DMS53 treated with DMSO at 0.1 percent for 48 hours (cell line): ENCODE data around the gene ZNF512B.

ENCODE experiments used
- DNase-seq: peaks from one replicate; lab custom pipeline; 2025; ENCODE audit not compliant: unreplicated experiment; lab: John Stamatoyannopoulos, UW

Gene ZNF512B

DNA sequence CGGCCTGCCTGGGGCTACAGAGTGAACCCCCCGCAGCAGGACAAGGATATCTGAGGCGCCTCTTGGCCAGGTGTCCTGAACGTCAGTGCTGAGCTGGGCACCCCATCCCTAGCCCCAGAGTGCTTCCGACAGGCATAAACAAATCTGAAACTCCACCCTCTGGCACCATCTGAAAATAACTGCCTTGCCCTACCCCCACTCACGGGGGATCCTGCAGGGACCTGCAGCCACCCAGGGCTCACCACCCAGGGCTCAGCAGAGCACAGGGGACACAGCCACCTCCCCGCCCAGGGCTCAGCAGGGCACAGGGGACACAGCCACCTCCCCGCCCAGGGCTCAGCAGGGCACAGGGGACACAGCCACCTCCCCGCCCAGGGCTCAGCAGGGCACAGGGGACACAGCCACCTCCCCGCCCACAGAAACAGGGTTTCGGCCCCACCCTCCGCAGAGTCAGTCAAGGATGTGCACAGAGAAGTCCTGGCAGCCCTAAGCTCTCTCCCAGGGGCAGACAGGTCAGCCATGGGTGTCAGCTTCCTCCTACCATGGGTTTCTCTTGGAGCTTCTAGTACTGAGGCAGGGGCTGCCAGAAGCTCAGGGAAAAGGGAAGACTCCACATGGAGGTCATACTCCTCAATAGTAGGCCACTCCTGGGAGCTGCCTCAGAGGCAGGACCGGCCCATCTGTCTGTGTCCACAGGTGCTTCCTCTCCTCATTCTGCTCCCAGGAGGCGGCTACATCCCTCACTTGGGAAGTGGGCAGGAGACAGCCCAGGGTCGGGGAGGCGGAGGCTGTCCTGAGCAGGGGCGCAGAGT lies 18.1 kb downstream of the ZNF512B start:
- DNase-seq, result no peak

DNA sequence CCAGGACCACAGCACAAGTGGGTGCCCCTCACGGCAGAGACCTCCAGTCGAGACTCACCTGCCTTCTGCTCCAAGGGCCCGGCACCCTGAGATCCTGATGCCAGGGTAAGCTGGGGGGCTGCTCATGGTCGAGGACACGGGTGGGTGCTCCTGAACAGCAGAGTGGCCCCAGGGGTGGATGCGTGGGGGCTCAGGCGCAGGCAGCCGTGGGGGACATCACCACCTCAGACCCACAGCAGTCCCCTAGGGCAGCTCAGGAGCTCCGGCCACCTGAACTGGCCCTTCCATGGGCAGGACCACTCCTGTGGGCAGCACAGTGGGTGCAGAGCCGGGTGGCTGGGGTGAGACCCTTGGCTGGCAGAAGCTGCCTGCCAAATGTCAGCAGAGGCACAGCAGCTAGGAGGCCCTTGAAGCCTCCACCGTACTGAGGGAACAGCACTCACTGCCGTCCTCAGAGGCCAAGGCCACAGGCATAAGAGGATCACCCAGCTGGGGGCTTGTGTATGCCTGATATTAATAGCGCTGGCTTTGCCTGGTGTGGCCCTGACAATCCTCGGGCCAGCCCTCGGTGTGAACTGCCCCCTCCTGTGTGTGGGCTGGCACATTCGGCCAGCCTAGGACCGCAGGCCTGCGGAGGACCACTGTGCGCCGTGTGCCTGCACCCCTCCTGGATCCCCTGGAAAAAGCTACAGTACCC lies 18.9 kb downstream of the ZNF512B start:
- no peak for DNase-seq

DNA sequence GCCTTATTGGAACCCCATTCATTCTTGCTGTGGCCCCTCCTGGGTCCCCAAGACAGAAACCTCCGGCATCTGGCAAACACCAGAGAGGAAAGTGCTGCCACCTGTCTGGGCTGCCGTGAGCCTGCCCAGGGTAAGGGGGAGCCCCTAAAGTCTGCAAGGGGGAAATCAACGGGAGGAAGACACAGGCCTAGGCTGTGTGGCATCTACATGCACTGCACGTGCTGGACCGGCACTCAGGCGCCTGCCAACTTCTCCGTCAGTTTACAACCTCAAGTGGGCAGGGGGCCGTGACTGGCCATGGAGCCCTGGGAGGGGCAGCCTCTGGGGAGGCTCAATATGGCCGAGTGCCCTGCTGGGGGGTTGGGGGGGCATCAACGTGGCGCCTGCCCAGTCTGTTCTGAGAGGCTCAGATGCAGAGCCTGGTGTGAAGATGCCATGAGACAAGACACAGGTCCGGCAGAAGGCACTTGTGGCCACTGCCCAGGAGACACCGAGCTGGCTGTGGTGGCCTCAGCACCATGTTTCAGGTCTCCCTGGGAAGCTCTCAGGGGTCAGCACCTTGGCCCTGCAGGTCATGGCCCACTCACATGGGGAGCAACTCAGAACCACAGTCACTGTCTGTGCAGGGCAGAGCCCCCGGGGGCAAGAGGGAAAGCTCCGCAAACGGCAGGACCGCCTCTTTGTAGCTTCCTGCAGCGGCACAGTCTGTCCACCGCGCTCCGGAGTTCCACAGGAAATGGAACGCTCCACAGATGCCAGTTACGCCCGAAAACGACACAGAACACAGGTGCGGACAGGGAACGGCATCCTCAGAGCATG lies 21.9 kb downstream of the ZNF512B start:
- DNase-seq, result peak; percentile 59

DNA sequence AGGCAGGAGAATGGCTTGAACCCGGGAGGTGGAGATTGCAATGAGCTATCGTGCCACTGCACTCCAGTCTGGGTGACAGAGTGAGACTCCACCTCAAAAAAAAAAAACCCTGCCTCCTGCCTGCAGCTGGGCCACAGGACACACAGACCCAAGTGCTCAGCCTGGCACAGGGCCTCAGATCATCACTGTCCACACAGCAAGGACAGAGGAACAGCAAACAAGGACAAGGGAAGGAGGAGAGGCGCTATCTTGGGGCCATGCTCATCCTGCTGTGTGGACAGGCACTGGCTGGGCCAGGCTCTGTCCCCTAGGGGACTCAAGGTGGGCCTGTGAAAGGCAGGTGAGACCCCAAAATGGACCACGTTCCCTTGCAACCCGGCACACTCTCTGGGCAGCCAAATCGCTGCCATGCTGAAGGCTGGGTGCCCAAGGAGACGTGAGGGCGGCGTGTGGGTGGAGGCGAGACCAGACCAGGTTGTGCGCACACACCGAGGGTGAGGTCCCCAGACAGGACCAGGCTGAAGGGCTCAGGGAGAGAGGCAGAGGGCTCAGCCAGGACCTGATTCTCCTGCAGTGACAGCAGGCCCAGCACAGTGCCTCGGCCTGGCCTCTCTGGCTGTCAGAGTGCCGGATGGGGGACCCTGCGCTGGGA lies 22.6 kb downstream of the ZNF512B start:
- no peak for DNase-seq

DNA sequence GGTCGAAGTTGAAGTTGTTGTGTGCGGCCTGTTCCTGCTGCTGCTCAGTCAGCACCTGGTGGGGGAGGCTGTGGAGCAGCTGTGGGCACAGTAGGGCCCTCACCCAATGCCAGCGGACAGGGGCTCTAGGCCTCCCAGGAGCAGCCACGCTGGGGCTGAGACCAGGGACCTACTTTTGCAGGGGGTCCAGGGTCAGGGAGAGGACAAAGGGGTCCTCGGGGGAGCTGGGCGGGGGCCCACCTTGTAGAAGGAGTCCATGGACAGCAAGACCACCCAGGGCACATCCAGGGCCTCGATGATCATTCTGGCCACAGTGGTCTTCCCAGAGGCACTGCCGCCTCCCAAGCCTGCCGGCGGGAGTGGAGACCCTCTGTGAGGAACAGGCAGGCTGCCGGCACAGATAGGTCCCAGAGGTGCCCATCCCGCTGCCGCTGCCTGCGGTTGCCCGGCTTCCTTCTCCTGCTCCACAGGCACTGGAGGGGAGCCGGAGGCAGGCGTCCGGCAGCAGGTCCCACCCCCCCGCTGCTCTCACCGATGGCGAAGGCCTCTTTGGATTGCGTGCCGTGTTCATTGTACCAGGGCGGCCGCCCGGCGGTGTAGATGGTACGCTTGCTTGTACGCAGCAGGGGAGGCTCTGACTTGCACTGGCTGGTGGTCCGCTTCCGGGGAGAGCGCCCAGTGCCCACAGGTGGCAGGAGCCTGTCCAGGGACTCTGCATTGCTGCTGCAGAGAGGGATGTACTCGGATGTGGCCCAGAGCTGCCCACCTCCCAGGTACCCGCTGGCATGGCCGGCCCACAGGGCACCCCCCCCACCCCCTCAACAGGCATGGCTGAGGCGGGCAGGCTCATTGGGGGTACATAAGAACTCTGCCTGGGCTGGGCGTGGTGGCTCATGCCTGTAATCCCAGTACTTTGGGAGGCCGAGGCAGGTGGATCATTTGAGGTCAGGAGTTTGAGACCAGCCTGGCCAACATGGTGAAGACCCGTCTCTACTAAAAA lies 23.5 kb downstream of the ZNF512B start:
- DNase-seq, result no peak

DNA sequence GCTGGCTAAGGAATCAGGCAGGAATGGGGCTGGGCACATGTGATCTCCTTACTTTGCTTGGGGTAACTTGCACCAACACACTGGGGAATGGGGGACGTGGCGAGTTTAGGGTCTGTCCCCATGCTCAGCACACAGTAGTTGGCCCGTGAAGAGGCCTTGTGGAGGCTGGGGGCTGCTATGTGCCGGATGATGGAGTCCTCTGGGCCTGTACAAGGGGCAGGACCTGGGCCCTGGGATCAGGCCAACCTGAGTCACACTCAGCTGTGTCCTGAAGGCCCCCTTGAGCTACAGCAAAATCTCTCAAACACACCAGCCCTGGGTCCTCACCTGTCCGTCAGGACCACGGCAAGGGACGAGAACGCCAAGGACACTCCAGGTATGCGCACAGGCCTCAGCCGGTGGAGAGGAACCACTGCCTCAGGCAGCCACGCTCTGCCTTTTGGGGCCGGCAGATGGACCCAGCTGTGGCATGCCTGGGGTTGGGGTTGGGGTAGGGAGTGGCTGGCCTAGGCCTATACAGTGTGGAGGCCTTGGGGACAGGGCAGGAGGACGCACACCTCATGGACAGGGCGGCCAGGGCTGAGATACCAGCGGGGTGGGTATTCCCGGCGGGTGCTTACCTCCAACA lies 24.6 kb downstream of the ZNF512B start:
- no peak for DNase-seq

DNA sequence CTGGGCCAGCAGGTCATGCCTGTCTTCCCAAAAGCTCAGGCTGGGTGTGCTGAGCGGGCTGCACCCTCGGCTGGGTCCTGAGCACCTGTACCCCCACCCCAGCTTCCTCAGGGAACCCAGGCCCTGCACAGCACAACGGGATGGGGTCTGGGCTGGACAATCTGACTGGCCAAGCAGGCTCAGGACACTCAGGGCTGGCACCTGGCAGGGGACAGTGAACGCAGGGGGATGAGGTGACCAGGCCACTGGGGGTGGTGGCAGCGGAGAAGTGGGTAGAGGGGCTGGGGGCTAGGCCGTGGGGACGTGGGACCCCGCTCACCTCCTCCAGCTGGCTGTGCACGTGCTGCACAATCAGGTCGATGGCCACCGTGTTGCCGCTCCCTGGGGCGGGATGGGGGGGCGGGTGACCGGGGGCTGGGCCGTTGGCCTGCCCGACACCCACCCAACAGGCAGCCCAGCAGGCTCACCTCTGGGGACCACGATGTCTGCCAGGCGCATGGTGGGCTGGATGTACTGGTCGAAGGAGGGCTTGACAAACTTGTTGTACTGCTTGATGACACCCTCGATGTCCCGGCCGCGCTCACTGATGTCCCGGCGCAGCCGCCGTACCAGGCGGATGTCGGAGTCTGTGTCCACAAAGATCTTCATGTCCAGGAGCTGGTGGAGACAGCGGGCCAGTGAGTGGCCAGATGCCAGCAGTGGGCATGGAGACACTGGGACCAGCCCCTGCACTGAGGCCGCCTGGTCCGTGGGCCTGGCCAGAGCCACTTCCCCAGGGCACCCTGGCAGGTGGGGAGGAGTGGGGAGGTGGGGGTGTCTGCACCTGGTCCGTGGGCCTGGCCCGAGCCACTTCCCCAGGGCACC lies 25.4 kb downstream of the ZNF512B start:
- no peak for DNase-seq

DNA sequence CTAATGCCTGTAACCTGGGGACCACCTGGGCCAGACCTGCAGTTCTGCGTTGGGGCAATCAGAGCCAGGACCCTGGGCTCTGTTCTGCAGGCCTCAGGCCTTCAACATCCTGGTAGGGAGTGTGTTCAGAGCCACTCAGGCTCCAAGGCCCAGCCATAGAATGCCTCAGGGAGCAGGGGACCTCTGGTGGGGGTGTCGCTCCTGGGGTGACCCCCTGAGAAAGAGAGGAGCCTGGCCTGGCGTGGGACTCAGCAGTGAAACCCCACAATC lies 26.0 kb downstream of the ZNF512B start:
- DNase-seq, result no peak

DNA sequence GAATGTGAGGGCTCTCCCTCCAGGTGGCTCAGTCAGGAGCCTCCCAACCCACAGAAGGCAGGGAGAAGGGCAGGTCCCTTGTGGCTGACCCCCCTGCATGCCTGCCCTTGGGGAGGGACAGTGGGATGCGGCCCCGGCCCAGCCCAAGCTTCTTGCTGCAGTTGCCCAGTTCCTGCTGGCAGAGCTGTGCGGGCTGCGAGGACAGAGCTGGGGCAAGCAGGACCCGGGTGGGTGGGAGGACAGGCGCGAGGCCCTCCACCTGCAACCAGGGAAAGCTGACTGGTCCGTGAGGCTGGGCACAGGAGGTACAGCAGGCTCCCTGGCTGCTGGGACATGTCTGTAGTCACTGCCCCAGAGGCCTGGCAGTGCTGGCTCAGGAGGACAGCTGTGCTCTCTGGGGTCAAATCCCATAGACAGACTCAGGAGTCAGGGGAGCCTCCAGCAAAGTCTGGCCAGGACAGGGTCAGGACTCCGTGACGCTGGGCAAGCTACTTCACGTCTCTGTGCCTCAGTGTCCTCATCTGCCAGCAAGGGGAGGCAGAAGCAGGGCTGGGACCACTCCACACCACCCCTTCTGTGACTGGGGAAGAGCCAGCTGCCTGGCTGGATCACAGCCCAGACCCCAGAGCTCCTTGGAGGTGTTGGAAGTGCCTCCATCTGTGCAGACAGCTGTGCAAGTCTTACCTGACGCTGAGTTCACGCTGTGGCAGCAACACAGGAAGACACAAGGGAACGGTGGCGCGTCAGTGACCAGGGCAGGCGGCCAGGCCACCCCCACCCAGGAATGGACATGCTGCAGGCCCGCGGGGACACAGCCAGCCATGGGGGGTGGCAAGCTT lies 26.5 kb downstream of the ZNF512B start:
- DNase-seq, result no peak

DNA sequence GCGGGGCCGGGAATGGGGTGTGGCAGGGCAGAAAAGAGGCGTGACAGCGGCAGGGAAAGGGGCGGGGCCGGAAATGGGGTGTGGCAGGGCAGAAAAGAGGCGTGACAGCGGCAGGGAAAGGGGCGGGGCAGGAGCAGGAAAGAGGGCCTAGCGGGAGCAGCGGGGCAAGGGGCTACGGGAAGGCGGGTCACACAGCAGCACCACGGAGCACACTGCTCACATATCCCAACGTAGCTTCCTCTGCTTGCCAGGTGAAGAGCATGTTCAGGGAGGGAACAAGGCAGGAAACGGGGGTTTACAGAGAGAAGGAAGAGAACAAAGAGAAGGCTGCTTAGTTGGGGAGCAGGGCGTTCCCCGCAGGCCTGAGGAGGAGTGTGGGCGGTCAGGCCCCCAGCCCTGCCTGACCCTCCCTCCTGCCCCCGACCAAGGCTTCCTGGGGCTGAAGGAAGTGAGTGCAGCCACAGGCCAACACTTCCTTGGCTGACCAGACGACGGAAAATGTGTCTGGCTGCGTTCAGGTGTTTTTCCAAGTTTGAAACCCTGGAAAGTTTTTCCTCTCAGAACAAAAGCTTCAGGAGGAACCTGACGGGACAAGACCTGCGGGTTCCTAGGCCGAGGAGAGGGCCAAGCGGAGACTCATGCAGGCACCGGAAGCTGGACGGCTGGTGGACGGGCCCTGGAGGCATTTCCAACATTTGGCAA lies 27.3 kb downstream of the ZNF512B start:
- DNase-seq, result no peak

DNA sequence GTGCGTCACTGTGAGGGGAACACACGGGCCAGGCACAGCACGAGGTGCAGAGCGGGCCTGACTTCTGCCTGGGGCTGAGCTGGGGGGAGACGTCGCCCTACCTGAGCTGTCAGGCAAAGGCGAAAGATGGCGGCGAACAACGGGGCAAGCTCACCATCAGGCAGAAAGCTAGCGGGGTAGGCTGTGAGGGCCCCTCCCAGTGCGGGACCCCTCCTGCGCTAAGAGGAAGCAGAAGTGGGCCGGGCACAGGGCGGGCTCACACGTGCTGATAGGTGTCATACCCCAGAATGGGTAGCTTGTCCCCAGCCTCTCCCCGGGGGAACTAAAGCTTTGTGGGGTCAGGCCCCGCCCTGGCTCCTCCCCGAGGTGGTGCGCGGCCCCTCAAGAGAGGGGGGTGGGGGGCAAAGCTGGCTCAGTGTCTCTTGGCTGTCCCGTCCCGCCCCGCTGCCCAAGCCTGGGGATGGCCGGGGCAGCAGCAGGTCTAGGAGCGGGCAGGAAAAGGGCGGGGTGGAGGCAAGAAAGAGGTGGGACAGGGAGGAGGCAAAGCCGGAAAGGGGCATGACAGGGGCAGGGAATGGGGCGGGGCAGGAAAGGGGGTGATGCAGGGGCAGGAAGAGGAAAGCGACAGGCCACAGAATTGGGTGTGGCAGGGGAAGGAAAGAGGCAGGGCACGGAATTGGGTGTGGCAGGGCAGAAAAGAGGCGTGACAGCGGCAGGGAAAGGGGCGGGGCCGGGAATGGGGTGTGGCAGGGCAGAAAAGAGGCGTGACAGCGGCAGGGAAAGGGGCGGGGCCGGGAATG lies 28.2 kb downstream of the ZNF512B start:
- DNase-seq, result no peak

DNA sequence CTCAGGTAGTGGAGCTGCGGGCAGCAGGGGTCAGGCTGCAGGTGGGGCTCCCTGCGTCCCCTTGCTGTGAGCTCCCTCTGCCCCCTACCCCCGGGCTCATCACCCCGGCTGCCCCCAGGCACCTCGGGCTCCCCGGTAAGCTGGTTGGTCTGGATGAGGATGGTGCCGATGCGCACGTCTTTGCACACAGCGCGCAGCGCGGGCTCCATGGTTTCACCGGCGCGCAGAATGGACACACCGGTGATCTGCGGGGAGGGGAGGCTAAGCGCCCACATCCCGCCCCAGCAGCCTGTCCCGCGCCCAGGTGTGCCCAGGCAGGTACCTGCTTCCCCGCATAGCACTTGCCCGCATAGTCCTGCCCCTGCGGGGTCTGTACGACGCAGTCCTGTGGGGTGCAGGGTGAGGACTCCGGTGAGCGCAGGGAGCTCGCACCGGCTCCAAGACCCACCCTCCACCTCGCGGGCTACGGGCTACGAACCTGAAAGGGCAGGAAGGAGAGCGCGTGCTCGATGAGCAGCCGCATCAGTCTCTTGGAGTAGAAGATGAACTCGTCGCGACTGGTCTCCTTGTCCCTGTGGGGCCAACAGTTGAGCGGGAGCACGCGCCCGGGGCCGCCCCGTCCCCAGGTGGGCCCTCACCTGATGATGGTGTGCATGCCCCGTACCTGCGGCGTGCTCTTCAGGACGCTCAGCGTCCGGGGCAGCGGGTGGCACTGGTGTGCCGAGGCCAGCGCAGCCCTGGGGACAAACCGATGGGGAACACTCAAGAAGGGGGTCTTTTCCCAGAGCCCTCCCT lies 29.1 kb downstream of the ZNF512B start:
- no peak for DNase-seq

DNA sequence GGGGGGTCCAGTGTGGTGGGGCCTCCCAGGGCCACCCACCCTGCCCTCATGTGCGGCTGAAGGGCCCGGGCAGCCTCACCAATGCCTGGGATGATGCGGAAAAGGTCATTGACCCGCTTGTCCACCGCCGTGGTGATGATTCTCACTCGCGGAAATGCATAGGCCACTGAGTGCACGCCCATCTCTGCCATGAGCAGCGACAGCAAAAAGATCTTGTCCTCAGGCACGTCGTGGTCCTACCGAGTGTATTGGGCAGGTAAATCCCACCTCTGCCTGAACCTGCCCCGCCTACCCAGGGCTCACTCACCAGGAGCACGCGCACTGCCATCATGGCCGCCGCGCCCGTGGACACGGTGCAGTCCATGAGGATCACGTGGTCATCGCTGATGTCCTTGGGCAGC lies 29.7 kb downstream of the ZNF512B start:
- DNase-seq, result no peak

DNA sequence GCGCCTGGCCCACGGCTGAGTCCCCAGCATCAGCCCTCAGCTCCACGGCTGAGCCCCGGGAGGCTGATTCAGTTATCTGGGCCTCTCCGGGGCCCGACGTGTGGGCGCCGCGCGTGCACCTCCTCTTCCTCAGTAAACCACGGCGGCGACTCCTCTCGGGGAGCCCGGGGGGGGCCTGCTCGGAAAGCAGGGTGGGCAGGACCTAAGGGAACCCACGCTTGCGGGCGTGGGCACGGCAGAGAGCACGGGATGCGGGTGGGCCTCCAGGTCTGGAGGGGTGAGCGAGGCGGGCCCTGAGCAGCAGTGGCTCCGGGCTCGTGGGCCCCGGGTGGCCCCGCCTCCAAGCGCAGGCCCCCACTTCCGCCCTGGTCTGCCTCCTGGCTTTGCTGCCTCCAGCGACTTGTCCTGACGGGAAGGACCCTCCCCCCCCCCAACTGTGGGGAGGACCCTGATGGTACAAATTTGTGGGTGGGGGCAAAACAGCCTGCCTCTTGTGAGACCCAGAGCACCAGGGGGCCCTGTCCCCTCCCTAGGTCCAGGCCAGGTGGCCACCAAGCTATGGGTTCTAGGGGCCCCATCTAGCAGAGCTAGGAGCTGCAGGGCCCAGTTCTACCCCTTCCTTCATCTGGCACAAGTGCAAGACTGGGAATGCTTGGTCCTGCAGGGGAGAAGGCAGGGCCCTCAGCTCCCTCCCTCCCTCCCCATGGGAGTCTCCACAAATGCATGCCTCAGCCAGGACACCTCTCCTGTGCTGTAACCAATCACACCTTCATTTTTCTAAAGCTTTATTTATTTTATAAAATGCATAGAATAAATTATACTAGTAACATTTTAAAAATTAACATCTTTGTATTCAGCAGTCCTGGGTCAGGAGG lies 30.4 kb downstream of the ZNF512B start:
- no peak for DNase-seq

DNA sequence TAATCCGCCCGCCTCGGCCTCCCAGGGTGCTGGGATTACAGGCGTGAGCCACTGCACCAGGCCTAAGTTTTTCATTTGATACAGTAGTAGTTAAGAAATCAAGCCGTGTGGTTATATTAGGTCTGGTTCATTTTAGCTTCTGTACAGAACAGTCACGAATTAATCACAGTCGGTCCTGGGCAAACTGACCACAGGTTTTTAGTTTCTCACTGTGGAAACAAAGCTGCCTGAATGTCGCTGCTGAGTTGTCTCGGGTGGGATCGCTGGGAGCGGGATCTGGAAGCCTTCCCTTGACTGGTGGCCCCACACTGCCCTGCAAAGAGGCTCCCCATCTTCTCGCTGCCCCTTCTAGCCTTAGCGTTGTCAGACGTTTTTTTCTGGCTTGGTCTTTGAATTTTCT lies 32.1 kb downstream of the ZNF512B start:
- no peak for DNase-seq
